Measurements from ENCODE around the gene CPNE4.

CPNE4 gene

GRCh38 chr3:131835906-131836305, 198.9 kb downstream of the CPNE4 start:
- in situ Hi-C loops (cut with MboI; ENCODE audit: low pct_unique_long_range_greater_than_20kb, low sequenced_read_pairs) = no loop called here
- DNase-seq = no peak

- no peak for DNase-seq
- in situ Hi-C loops (cut with MboI; ENCODE audit: low pct_unique_long_range_greater_than_20kb, low sequenced_read_pairs) = no loop called here
Observed at GRCh38 chr3:131831608-131832007, 203.2 kb downstream of the CPNE4 start.

GRCh38 chr3:131821191-131821762, 213.5 kb downstream of the CPNE4 start:
- DNase-seq = no peak
- in situ Hi-C loops (cut with MboI; ENCODE audit: low pct_unique_long_range_greater_than_20kb, low sequenced_read_pairs) = no loop called here

- no peak for DNase-seq
- in situ Hi-C loops (cut with MboI; ENCODE audit: low pct_unique_long_range_greater_than_20kb, low sequenced_read_pairs) = no loop called here
Observed at GRCh38 chr3:131819381-131820055, 215.3 kb downstream of the CPNE4 start.

GRCh38 chr3:131812433-131812832, 222.4 kb downstream of the CPNE4 start:
- in situ Hi-C loops (cut with MboI; ENCODE audit: low pct_unique_long_range_greater_than_20kb, low sequenced_read_pairs) = no loop called here
- no peak for DNase-seq

GRCh38 chr3:131811481-131811880, 223.3 kb downstream of the CPNE4 start:
- in situ Hi-C loops (cut with MboI; ENCODE audit: low pct_unique_long_range_greater_than_20kb, low sequenced_read_pairs) = no loop called here
- no peak for DNase-seq

- DNase-seq = no peak
- in situ Hi-C loops (cut with MboI; ENCODE audit: low pct_unique_long_range_greater_than_20kb, low sequenced_read_pairs) = no loop called here
Observed at GRCh38 chr3:131807822-131808221, 227.0 kb downstream of the CPNE4 start.

GRCh38 chr3:131806736-131807135, 228.1 kb downstream of the CPNE4 start:
- DNase-seq = peak; percentile 18
- in situ Hi-C loops (cut with MboI; ENCODE audit: low pct_unique_long_range_greater_than_20kb, low sequenced_read_pairs) = no loop called here

- in situ Hi-C loops (cut with MboI; ENCODE audit: low pct_unique_long_range_greater_than_20kb, low sequenced_read_pairs) = no loop called here
- no peak for DNase-seq
Observed at GRCh38 chr3:131804565-131805133, 230.2 kb downstream of the CPNE4 start.

- in situ Hi-C loops (cut with MboI; ENCODE audit: low pct_unique_long_range_greater_than_20kb, low sequenced_read_pairs) = no loop called here
- DNase-seq = no peak
Observed at GRCh38 chr3:131803113-131803512, 231.7 kb downstream of the CPNE4 start.

- in situ Hi-C loops (cut with MboI; ENCODE audit: low pct_unique_long_range_greater_than_20kb, low sequenced_read_pairs) = no loop called here
- DNase-seq = no peak
Observed at GRCh38 chr3:131802029-131802428, 232.8 kb downstream of the CPNE4 start.

- in situ Hi-C loops (cut with MboI; ENCODE audit: low pct_unique_long_range_greater_than_20kb, low sequenced_read_pairs) = no loop called here
- no peak for DNase-seq
Observed at GRCh38 chr3:131801566-131801965, 233.2 kb downstream of the CPNE4 start.

GRCh38 chr3:131797776-131798175, 237.0 kb downstream of the CPNE4 start:
- DNase-seq = no peak
- in situ Hi-C loops (cut with MboI; ENCODE audit: low pct_unique_long_range_greater_than_20kb, low sequenced_read_pairs) = loop anchor here (25.0 kb wide), 1 partner anchor 215 kb away; no protein-coding TSS in a partner anchor

GRCh38 chr3:131796558-131797198, 238.1 kb downstream of the CPNE4 start:
- in situ Hi-C loops (cut with MboI; ENCODE audit: low pct_unique_long_range_greater_than_20kb, low sequenced_read_pairs) = loop anchor here (25.0 kb wide), 1 partner anchor 216 kb away; no protein-coding TSS in a partner anchor
- peak; percentile 84 for DNase-seq

GRCh38 chr3:131796111-131796510, 238.7 kb downstream of the CPNE4 start:
- in situ Hi-C loops (cut with MboI; ENCODE audit: low pct_unique_long_range_greater_than_20kb, low sequenced_read_pairs) = loop anchor here (25.0 kb wide), 1 partner anchor 216 kb away; no protein-coding TSS in a partner anchor
- no peak for DNase-seq

- DNase-seq = peak; percentile 78
Observed at GRCh38 chr3:131795390-131796090, 239.3 kb downstream of the CPNE4 start.

GRCh38 chr3:131794766-131795388, 239.9 kb downstream of the CPNE4 start:
- DNase-seq = peak; percentile 73
- in situ Hi-C loops (cut with MboI; ENCODE audit: low pct_unique_long_range_greater_than_20kb, low sequenced_read_pairs) = loop anchor here (25.0 kb wide), 1 partner anchor 217 kb away; no protein-coding TSS in a partner anchor

More at GRCh38 chr3:131795390-131796090, 239.3 kb downstream of the CPNE4 start:
- in situ Hi-C loops (cut with MboI; ENCODE audit: low pct_unique_long_range_greater_than_20kb, low sequenced_read_pairs) = loop anchor here (25.0 kb wide), 1 partner anchor 217 kb away; no protein-coding TSS in a partner anchor

GRCh38 chr3:131793870-131794269, 240.9 kb downstream of the CPNE4 start:
- in situ Hi-C loops (cut with MboI; ENCODE audit: low pct_unique_long_range_greater_than_20kb, low sequenced_read_pairs) = loop anchor here (25.0 kb wide), 1 partner anchor 218 kb away; no protein-coding TSS in a partner anchor
- no peak for DNase-seq

- no peak for DNase-seq
- in situ Hi-C loops (cut with MboI; ENCODE audit: low pct_unique_long_range_greater_than_20kb, low sequenced_read_pairs) = loop anchor here (25.0 kb wide), 1 partner anchor 223 kb away; no protein-coding TSS in a partner anchor
Observed at GRCh38 chr3:131789188-131789587, 245.6 kb downstream of the CPNE4 start.
